Adrenal gland (tissue), 5 donors: ENCODE data around the gene PSME1.

Experiments
- POLR2A ChIP-seq, 2 donors: fragments of 450-650 bp; IDR thresholded peaks; one replicate each; pipeline ENCODE4 v1.6.1; 2017; ENCODE audit warnings: antibody characterized with exemption in 2 of 2, mild to moderate bottlenecking in 2 of 2, moderate library complexity in 1 of 2
- TF ChIP-seq, protein P1 (sequence below), 6 experiments: fragments of 450-650 bp in 4 of 6; fragments of 200-600 bp in 2 of 6; sonication (generic) in 1 of 6; IDR thresholded peaks; 1 replicate in 5 of 6; 2 replicates in 1 of 6; pipeline versions ENCODE4 v1.5.1 to v1.8.0; 2016 to 2021; ENCODE audit warnings: antibody characterized with exemption in 6 of 6, mild to moderate bottlenecking in 2 of 6, moderate library complexity in 1 of 6
- donor health status: DM: no; HTN: no; CAD: no.

DNA sequence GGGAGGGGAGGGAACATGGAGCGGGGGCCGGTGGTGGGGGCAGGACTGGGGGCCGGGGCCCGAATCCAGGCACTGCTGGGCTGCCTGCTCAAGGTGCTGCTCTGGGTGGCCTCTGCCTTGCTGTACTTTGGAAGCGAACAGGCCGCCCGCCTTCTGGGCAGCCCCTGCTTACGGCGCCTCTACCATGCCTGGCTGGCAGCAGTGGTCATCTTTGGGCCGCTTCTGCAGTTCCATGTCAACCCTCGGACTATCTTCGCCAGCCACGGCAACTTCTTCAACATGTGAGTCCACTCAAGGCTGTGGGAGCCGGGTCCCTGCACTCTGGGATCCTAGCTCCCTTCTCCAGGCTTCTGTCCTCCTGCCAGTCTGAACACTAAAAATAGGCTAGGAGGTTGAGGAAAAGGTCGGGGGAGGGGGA is 4.4 kb upstream of the PSME1 start:
- TF ChIP-seq, protein P1, sequence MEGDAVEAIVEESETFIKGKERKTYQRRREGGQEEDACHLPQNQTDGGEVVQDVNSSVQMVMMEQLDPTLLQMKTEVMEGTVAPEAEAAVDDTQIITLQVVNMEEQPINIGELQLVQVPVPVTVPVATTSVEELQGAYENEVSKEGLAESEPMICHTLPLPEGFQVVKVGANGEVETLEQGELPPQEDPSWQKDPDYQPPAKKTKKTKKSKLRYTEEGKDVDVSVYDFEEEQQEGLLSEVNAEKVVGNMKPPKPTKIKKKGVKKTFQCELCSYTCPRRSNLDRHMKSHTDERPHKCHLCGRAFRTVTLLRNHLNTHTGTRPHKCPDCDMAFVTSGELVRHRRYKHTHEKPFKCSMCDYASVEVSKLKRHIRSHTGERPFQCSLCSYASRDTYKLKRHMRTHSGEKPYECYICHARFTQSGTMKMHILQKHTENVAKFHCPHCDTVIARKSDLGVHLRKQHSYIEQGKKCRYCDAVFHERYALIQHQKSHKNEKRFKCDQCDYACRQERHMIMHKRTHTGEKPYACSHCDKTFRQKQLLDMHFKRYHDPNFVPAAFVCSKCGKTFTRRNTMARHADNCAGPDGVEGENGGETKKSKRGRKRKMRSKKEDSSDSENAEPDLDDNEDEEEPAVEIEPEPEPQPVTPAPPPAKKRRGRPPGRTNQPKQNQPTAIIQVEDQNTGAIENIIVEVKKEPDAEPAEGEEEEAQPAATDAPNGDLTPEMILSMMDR (IDR thresholded peaks at IDR 0.05) = no peak
- TF ChIP-seq POLR2A (IDR thresholded peaks at IDR 0.05) = no peak
